HG02588 (cell line): Measurements from ENCODE around the gene ARHGEF17.
A peak's percentile ranks its signal among the peaks of the same experiment; 100 is the strongest.
"Not testable (repeated sequence)": the region's sequence is repeated elsewhere in the genome, so short reads cannot be mapped to it uniquely, and the experiment has no call there.

Experiments used
- ATAC-seq: cut with Tn5 transposase; IDR thresholded peaks from one replicate; pipeline ENCODE4 v1.9.1; 2021; ENCODE audit warnings: mild to moderate bottlenecking, moderate library complexity; ENCODE audit not compliant: unreplicated experiment

The ARHGEF17 gene

GRCh38 chr11:73308003-73308960 lies at the start of gene ARHGEF17:
TSS of gene ARHGEF17 (plus strand) at chr11:73308276. CDS start at chr11:73308639, 363 bp downstream.
- peak; percentile 21 for ATAC-seq

GRCh38 chr11:73259406-73260126 lies 48.5 kb upstream of the ARHGEF17 start:
- no peak for ATAC-seq

GRCh38 chr11:73260127-73260457 lies 48.0 kb upstream of the ARHGEF17 start:
- no peak for ATAC-seq

- no peak for ATAC-seq
These were observed 45.1 kb upstream of the ARHGEF17 start for GRCh38 chr11:73262851-73263495.

- no peak for ATAC-seq
These were observed 44.4 kb upstream of the ARHGEF17 start for GRCh38 chr11:73263640-73264039.

- ATAC-seq: no peak
These were observed 42.7 kb upstream of the ARHGEF17 start for GRCh38 chr11:73265278-73265810.

GRCh38 chr11:73265853-73266645 lies 42.0 kb upstream of the ARHGEF17 start:
- ATAC-seq: no peak

- ATAC-seq: no peak
These were observed 41.4 kb upstream of the ARHGEF17 start for GRCh38 chr11:73266646-73267020.

- no peak for ATAC-seq
These were observed 40.8 kb upstream of the ARHGEF17 start for GRCh38 chr11:73267122-73267846.

- no peak for ATAC-seq
These were observed 40.1 kb upstream of the ARHGEF17 start for GRCh38 chr11:73267906-73268540.

- no peak for ATAC-seq
These were observed 39.3 kb upstream of the ARHGEF17 start for GRCh38 chr11:73268671-73269271.

- ATAC-seq: no peak
These were observed 38.5 kb upstream of the ARHGEF17 start for GRCh38 chr11:73269459-73270015.

GRCh38 chr11:73270016-73270854 lies 37.8 kb upstream of the ARHGEF17 start:
- no peak for ATAC-seq

- no peak for ATAC-seq
These were observed 37.1 kb upstream of the ARHGEF17 start for GRCh38 chr11:73270855-73271477.

- ATAC-seq: not testable (repeated sequence)
These were observed 36.6 kb upstream of the ARHGEF17 start for GRCh38 chr11:73271478-73271865.

- no peak for ATAC-seq
These were observed 36.0 kb upstream of the ARHGEF17 start, which contains the start of gene P2RY6 for GRCh38 chr11:73271936-73272679. TSS of gene P2RY6 (plus strand) at chr11:73272338. CDS start at chr11:73296519, 24,181 bp downstream.

- ATAC-seq: no peak
These were observed 35.4 kb upstream of the ARHGEF17 start for GRCh38 chr11:73272680-73273038.
